DOHH2 (cell line): ENCODE measurements around the gene SLC12A2.

ENCODE experiments used
- H3F3A ChIP-seq: fragments of 200-600 bp; sonication (generic), shearing (Covaris generic); 2 replicates; pipeline ENCODE4 v1.6.0; 2016; ENCODE audit warnings: antibody characterized with exemption, mild to moderate bottlenecking; ENCODE audit not compliant: control insufficient read depth, insufficient read depth
- H3K27ac ChIP-seq: fragments of 200-600 bp; sonication (generic); 2 replicates; pipeline ENCODE4 v1.5.1; 2014; ENCODE audit warnings: low read depth, mild to moderate bottlenecking, low read length, moderate library complexity
- H3K27me3 ChIP-seq: fragments of 200-600 bp; sonication (generic); 2 replicates; pipeline ENCODE4 v1.6.1; 2014; ENCODE audit warnings: mild to moderate bottlenecking, low read length, mixed read lengths; ENCODE audit not compliant: control insufficient read depth
- H3K36me3 ChIP-seq: fragments of 200-600 bp; sonication (generic); 2 replicates; pipeline ENCODE4 v1.6.1; 2014; ENCODE audit warnings: mild to moderate bottlenecking, low read length, moderate library complexity, mixed read lengths; ENCODE audit not compliant: control insufficient read depth
- H3K4me1 ChIP-seq: fragments of 200-600 bp; sonication (generic); 2 replicates; pipeline ENCODE4 v1.6.1; 2014; ENCODE audit warnings: mild to moderate bottlenecking, low read length, mixed read lengths; ENCODE audit not compliant: control insufficient read depth
- H3K4me2 ChIP-seq: fragments of 200-600 bp; sonication (generic); 2 replicates; pipeline ENCODE4 v1.6.0; 2014; ENCODE audit warnings: mild to moderate bottlenecking, low read length, moderate library complexity
- H3K4me3 ChIP-seq: fragments of 200-600 bp; sonication (generic); 2 replicates; pipeline ENCODE4 v1.5.1; 2014; ENCODE audit warnings: mild to moderate bottlenecking, low read length, mixed read lengths
- H3K79me2 ChIP-seq: fragments of 200-600 bp; sonication (generic); 2 replicates; pipeline ENCODE4 v1.6.1; 2014; ENCODE audit warnings: mild to moderate bottlenecking, low read length, mixed read lengths; ENCODE audit not compliant: control insufficient read depth
- H3K9me2 ChIP-seq: fragments of 200-600 bp; sonication (generic); replicated peaks from 2 replicates; pipeline ENCODE4 v1.6.1; 2014; ENCODE audit warnings: mild to moderate bottlenecking, low read length, mixed read lengths; ENCODE audit not compliant: control insufficient read depth
- H3K9me3 ChIP-seq: fragments of 200-600 bp; sonication (generic); 2 replicates; pipeline ENCODE4 v1.6.1; 2014; ENCODE audit warnings: antibody characterized with exemption, low read length, mixed read lengths; ENCODE audit not compliant: control insufficient read depth, insufficient read depth
- H4K20me1 ChIP-seq: fragments of 200-600 bp; sonication (generic); 2 replicates; pipeline ENCODE4 v1.6.0; 2014; ENCODE audit warnings: low read depth, mild to moderate bottlenecking, antibody characterized with exemption, low read length, moderate library complexity; ENCODE audit not compliant: control insufficient read depth, insufficient read depth
- CTCF ChIP-seq: fragments of 200-600 bp; sonication (generic); IDR thresholded peaks from one replicate; pipeline ENCODE4 v1.5.1; 2014; ENCODE audit warnings: antibody characterized with exemption, mild to moderate bottlenecking, low read depth, low read length; ENCODE audit not compliant: poor library complexity, severe bottlenecking
- EZH2phosphoT487 ChIP-seq: fragments of 200-600 bp; sonication (generic); IDR thresholded peaks from 2 replicates; pipeline ENCODE4 v1.6.1; 2017; ENCODE audit warnings: borderline replicate concordance, mild to moderate bottlenecking, antibody characterized with exemption, low read length, moderate library complexity, mixed read lengths

Gene SLC12A2

DNA sequence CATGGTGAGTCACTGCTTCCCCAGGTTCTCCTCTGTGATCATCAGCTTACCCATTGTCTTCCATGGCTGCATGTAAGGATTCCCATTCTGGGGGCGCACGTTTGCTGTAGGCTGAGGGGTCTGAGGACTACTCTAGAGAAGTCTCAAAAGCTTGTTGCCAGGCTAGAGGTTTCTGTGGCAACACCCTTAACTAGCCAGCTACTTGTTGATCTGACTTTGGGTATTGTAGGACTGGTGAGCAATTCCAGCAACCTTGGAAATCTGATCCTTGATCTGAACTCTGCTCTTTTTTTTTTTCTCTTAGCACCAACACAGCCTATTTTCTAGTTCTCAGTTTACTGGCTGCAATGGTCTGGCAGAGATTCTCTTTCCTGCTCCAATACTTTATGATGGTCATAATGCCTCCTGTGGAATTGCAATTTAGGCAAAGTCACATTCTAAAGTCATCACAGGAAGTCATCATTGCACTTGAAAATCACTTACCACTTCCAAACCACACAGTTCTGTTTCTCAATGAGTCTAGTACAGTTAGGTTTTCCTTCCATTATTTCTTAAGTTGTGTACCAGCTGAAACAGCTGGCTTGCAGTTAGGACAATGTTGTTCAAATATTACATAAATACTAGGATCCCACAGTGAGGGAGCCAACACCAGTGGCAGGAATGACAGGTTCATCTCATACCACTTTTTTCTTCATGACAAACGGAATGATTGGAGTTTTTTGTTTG, 110.3 kb downstream of the SLC12A2 start:
- H3K27ac ChIP-seq: no peak overlapping the region
- H3K27me3 ChIP-seq: no peaks in the 10 kb centered on the region
- TF ChIP-seq CTCF: no peak
- no peak for TF ChIP-seq EZH2phosphoT487
- no peaks in the 10 kb centered on the region for H3K9me2 ChIP-seq
- no peak overlapping the region for H3K4me3 ChIP-seq
- H4K20me1 ChIP-seq: no peaks in the 10 kb centered on the region
- H3K9me3 ChIP-seq: no peaks in the 10 kb centered on the region
- no peaks in the 10 kb centered on the region for H3F3A ChIP-seq
- peaks cover 9% of the 10 kb centered on the region for H3K36me3 ChIP-seq
- no peaks in the 10 kb centered on the region for H3K4me1 ChIP-seq
- no peaks in the 10 kb centered on the region for H3K79me2 ChIP-seq
- H3K4me2 ChIP-seq: no peak overlapping the region

- no peak for TF ChIP-seq CTCF
- no peak for TF ChIP-seq EZH2phosphoT487
- no peaks in the 10 kb centered on the region for H4K20me1 ChIP-seq
- no peak overlapping the region for H3K4me3 ChIP-seq
- H3K9me3 ChIP-seq: no peaks in the 10 kb centered on the region
- peaks cover under 1% of the 10 kb centered on the region; the same call in 1 of the 2 replicates for H3K36me3 ChIP-seq
- H3K79me2 ChIP-seq: no peaks in the 10 kb centered on the region
- no peaks in the 10 kb centered on the region for H3K9me2 ChIP-seq
- H3K4me2 ChIP-seq: no peak overlapping the region
- H3K27me3 ChIP-seq: no peaks in the 10 kb centered on the region
- no peaks in the 10 kb centered on the region for H3K4me1 ChIP-seq
- no peaks in the 10 kb centered on the region for H3F3A ChIP-seq
- H3K27ac ChIP-seq: no peak overlapping the region
These were observed 111.8 kb downstream of the SLC12A2 start for GRCh38 chr5:128195316-128195715.

GRCh38 chr5:128196080-128196479, 112.5 kb downstream of the SLC12A2 start:
- no peaks in the 10 kb centered on the region for H3K9me2 ChIP-seq
- H4K20me1 ChIP-seq: no peaks in the 10 kb centered on the region
- H3K79me2 ChIP-seq: no peaks in the 10 kb centered on the region
- no peaks in the 10 kb centered on the region for H3K9me3 ChIP-seq
- no peak overlapping the region for H3K4me2 ChIP-seq
- H3K36me3 ChIP-seq: no peaks in the 10 kb centered on the region
- H3K27me3 ChIP-seq: 0 out of 2 replicates have a peak, but pooled peaks cover 2% of the 10 kb centered on the region
- no peak overlapping the region for H3K27ac ChIP-seq
- H3K4me1 ChIP-seq: peaks cover 3% of the 10 kb centered on the region
- H3K4me3 ChIP-seq: no peak overlapping the region
- H3F3A ChIP-seq: no peaks in the 10 kb centered on the region
- no peak for TF ChIP-seq EZH2phosphoT487
- no peak for TF ChIP-seq CTCF
